A673 (cell line): ENCODE data around the gene KRT82.

Experiments
- CTCF ChIP-seq: fragments of 300-800, 200-600 bp; sonication (generic); conservative IDR thresholded peaks from 2 replicates; pipeline ENCODE4 v1.5.1; 2017; ENCODE audit warnings: low read depth, mild to moderate bottlenecking, antibody characterized with exemption, low read length, moderate library complexity, mixed read lengths
- EZH2 ChIP-seq: fragments of 200-600 bp; sonication (generic); IDR thresholded peaks from 2 replicates; pipeline ENCODE4 v1.6.1; 2017; ENCODE audit warnings: borderline replicate concordance, low read depth, mild to moderate bottlenecking, mixed read lengths, antibody characterized with exemption, low read length; ENCODE audit not compliant: poor library complexity, severe bottlenecking

GRCh38 chr12:52364901-52365489 lies 41.1 kb downstream of the KRT82 start:
- TF ChIP-seq CTCF (no peak), EZH2 (no peak)
